ENCODE results near the gene EXOC7. TPM values are rescaled to one million over a fixed set of nuclear protein-coding genes. Genes with fewer than 3 reads are reported as not detected.
"Not testable (repeated sequence)": the region's sequence is repeated elsewhere in the genome, so short reads cannot be mapped to it uniquely, and the experiment has no call there.

EXOC7 gene
- total and polyA plus RNA-seq, 2 of the 8 experiments (the other 6 are each of a cell fraction or from before 2014, with no cell fraction given): 77.1 to 92.6 TPM

DNA sequence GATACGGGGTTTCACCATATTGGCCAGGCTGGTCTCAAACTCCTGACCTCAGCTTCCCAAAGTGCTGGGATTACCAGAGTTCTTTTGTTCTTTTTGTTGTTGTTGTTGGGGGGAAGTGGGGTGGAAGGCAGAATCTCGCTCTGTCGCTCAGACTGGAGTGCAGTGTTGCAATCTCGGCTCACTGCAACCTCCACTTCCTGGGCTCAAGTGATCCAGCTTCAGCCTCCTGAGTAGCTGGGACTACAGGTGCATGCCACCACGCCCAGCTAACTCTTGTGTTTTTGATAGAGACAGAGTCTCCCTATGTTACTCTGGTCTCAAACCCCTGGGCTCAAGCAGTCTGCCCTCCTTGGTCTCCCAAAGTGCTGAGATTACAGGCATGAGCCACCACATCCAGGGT lies 25.2 kb downstream of the EXOC7 start:
- DNase-seq (ENCODE audit: low read depth in 1 of 2, low spot score in 2 of 2); H3K14ac ChIP-seq (ENCODE audit: insufficient read length); H2BK5ac ChIP-seq (ENCODE audit: low read depth, low read length); H3K27ac ChIP-seq (ENCODE audit: low read depth, low read length); H3K4me2 ChIP-seq (ENCODE audit: insufficient read depth in 1 of 2, low read depth in 2 of 2, low read length in 2 of 2); H3K4ac ChIP-seq (replicated peaks; ENCODE audit: insufficient read length, low read depth, low read length); H2BK12ac ChIP-seq (ENCODE audit: low read depth, low read length); H3K79me1 ChIP-seq (ENCODE audit: low read depth, low read length); H3K9me3 ChIP-seq (ENCODE audit: insufficient read depth in 2 of 2, low read depth in 1 of 2, low read length in 1 of 2); H3K9ac ChIP-seq (replicated peaks in 1 of 4; ENCODE audit: extremely low read depth in 1 of 4, low read depth in 3 of 4, low read length in 3 of 4); H3K79me2 ChIP-seq (ENCODE audit: control insufficient read depth in 1 of 2, insufficient read depth in 2 of 2, low read length in 2 of 2); H2AFZ ChIP-seq (ENCODE audit: low read length); H3K56ac ChIP-seq (replicated peaks; ENCODE audit: insufficient read length, low read depth, low read length); H4K5ac ChIP-seq (ENCODE audit: insufficient read length, low read depth, low read length); H3K18ac ChIP-seq (ENCODE audit: extremely low read depth, low read length); H4K91ac ChIP-seq (replicated peaks; ENCODE audit: insufficient read length, low read length); H2BK15ac ChIP-seq (ENCODE audit: low read length); H4K8ac ChIP-seq (ENCODE audit: extremely low read depth, insufficient read depth, low read length); H2AK5ac ChIP-seq (ENCODE audit: low read depth, low read length); FAIRE-seq; H2BK120ac ChIP-seq (replicated peaks; ENCODE audit: low read depth, low read length); H3K4me3 ChIP-seq (ENCODE audit: extremely low read depth in 1 of 4, insufficient read depth in 2 of 4, low read depth in 3 of 4, low read length in 4 of 4); H2BK20ac ChIP-seq (ENCODE audit: low read length); H3K23ac ChIP-seq (ENCODE audit: insufficient read length); H3K36me3 ChIP-seq (ENCODE audit: control insufficient read depth in 2 of 4, insufficient read depth in 4 of 4, low read length in 3 of 4): not testable (repeated sequence)
- Histone ChIP-seq H3K23me2 (ENCODE audit: low read depth, low read length) (peaks cover 20% of the 10 kb centered on the region; the same call in 1 of the 2 replicates), H3K27me3 (replicated peaks in 1 of 4; ENCODE audit: control insufficient read depth in 3 of 4, extremely low read depth in 1 of 4, insufficient read depth in 3 of 4, low read length in 3 of 4) (peaks cover 54 to 68% (median 65%) of the 10 kb centered on the region in 4 experiments), H3K4me1 (replicated peaks in 1 of 4; ENCODE audit: control insufficient read depth in 3 of 4, insufficient read depth in 4 of 4, low read length in 3 of 4) (peaks cover 0 to 45% (median 39%) of the 10 kb centered on the region in 4 experiments; a peak in 6 of 7 replicates), H4K20me1 (replicated peaks in 1 of 2; ENCODE audit: control insufficient read depth in 1 of 2, insufficient read depth in 2 of 2, low read length in 2 of 2) (peaks cover 2 to 15% of the 10 kb centered on the region in 2 experiments)
- CTCF ChIA-PET (ENCODE audit: partially characterized antibody): interaction anchor here (0.7 to 7.6 kb wide), 5 partner anchors 15 to 363 kb away, joined by 3 to 36 read pairs (median 4); no protein-coding TSS in a partner anchor
- WGBS, 2 experiments (ENCODE audit: extremely low coverage in 1 of 2, insufficient coverage in 1 of 2, insufficient read length in 1 of 2, insufficient replicate concordance in 2 of 2, low coverage in 1 of 2, low lambda C conversion rate in 2 of 2, missing lambda C conversion rate in 1 of 2): 78% methylated on average over 5 of the region's 5 CpGs; no CpG with 5 or more reads in 1 of the 2 experiments
- POLR2A ChIA-PET (ENCODE audit: partially characterized antibody): interaction anchor here (0.9 to 4.0 kb wide), 7 partner anchors 10 to 163 kb away, joined by 3 to 28 read pairs (median 3); partner anchors contain the start of gene EXOC7

Measured in H1 (cell line).